ENCODE data around the gene TMEM163.
A peak's percentile ranks its signal among the peaks of the same experiment; 100 is the strongest.

TMEM163 gene

GRCh38 chr2:134460583-134460998 is 258.2 kb downstream of the TMEM163 start:
- TF ChIP-seq CTCF (IDR thresholded peaks at IDR 0.05; ENCODE audit: low read depth, low read length), result peak; percentile 73
- peak; percentile 64 to 70 for DNase-seq (ENCODE audit: low read depth in 2 of 2)
- H3K4me3 ChIP-seq (replicated peaks in 1 of 2; ENCODE audit: low read depth in 2 of 2, low read length in 2 of 2), result no peak overlapping the region

- no peak overlapping the region for H3K4me3 ChIP-seq (replicated peaks in 1 of 2; ENCODE audit: low read depth in 2 of 2, low read length in 2 of 2)
- TF ChIP-seq CTCF (IDR thresholded peaks at IDR 0.05; ENCODE audit: low read depth, low read length), result no peak
- DNase-seq (ENCODE audit: low read depth in 2 of 2), result no peak
Observed at GRCh38 chr2:134459706-134460406, 258.9 kb downstream of the TMEM163 start.

- DNase-seq (ENCODE audit: low read depth in 2 of 2), result no peak
- no peak overlapping the region for H3K4me3 ChIP-seq (replicated peaks in 1 of 2; ENCODE audit: low read depth in 2 of 2, low read length in 2 of 2)
- TF ChIP-seq CTCF (IDR thresholded peaks at IDR 0.05; ENCODE audit: low read depth, low read length), result no peak
Observed at GRCh38 chr2:134458950-134459349, 259.9 kb downstream of the TMEM163 start.

- TF ChIP-seq CTCF (IDR thresholded peaks at IDR 0.05; ENCODE audit: low read depth, low read length), result no peak
- no peak for DNase-seq (ENCODE audit: low read depth in 2 of 2)
- no peak overlapping the region for H3K4me3 ChIP-seq (replicated peaks in 1 of 2; ENCODE audit: low read depth in 2 of 2, low read length in 2 of 2)
Observed at GRCh38 chr2:134458473-134458853, 260.3 kb downstream of the TMEM163 start.

GRCh38 chr2:134457765-134458472 is 260.9 kb downstream of the TMEM163 start:
- no peak for TF ChIP-seq CTCF (IDR thresholded peaks at IDR 0.05; ENCODE audit: low read depth, low read length)
- no peak for DNase-seq (ENCODE audit: low read depth in 2 of 2)
- no peak overlapping the region for H3K4me3 ChIP-seq (replicated peaks in 1 of 2; ENCODE audit: low read depth in 2 of 2, low read length in 2 of 2)

- no peak for DNase-seq (ENCODE audit: low read depth in 2 of 2)
- TF ChIP-seq CTCF (IDR thresholded peaks at IDR 0.05; ENCODE audit: low read depth, low read length), result no peak
- H3K4me3 ChIP-seq (replicated peaks in 1 of 2; ENCODE audit: low read depth in 2 of 2, low read length in 2 of 2), result no peak overlapping the region
Observed at GRCh38 chr2:134457353-134457752, 261.4 kb downstream of the TMEM163 start.
